HTR-8/SVneo (cell line): ENCODE data around the gene CDC20.
"Not testable (repeated sequence)": the region's sequence is repeated elsewhere in the genome, so short reads cannot be mapped to it uniquely, and the experiment has no call there.

Experiments used
- DNase-seq: peaks from one replicate; pipeline ENCODE4 v3.0.0; 2011; ENCODE audit warnings: low spot score, mixed read lengths; ENCODE audit not compliant: insufficient read length
- FAIRE-seq: peaks from 2 replicates; lab custom pipeline; 2011; peaks lifted over from hg19 to GRCh38; lab: Jason Lieb, UNC

CDC20 gene

DNA sequence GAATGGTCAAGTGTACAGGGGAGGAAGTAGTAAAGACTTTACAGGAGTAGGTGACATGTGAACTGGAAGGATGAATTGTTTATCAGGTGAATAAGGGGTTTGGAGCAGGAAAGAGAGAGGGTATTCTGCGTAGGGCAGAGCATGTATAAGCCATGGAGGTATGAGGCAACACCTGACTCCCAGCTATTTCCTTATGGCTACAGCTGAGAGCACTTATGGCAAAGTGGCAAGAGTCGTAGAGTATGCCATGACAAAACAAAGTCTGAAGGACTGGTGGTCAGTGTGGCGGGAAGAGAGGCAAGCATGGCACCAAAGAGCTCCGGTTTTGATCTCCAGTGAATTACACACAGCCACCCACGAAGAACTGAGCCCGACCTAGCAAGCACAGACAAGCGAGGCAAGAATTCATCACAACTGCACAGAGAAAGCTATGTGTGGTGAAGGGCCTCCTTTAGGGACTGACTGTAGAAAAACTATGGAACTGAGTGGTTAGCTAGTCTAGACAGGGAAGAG lies 18.0 kb downstream of the CDC20 start:
- no peak for DNase-seq
- FAIRE-seq = no peak

DNA sequence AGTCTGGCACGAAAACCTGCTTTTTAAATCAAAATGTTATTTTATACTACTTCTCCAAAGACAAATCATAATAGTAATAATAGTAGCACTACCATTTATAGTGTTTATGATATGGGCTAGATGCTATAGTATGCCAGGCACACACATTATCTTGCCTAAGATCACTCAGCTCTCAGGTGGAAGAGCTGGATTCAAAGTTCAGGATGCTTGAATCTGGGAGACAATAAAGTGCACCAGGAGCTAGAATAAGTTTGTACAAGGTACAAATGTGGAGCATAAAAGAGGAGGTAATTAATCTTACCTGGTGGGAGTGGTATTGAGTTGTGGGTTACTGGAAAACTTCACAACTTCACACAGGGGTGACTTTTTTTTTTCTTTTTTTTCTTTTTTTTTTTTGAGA lies 19.1 kb downstream of the CDC20 start:
- FAIRE-seq (no peak), DNase-seq (no peak)

DNA sequence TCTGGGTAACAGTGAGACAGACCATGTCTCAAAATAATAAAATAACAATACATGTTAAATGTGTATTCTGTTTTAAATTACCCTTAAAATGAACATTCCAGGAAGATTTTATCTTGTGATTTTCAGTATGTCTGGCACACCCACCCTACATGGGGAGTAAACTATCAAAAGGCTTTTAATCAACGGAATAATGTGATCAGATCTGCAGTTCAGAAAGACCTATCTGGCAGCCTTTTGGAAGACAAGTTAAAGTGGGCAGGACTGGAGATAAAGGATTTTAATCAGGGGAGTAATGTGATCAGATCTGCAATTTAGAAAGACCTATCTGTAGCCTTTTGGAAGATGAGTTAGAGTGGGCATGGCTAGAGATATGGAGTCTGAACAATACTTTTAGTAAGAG lies 20.7 kb downstream of the CDC20 start:
- FAIRE-seq (no peak), DNase-seq (no peak)

DNA sequence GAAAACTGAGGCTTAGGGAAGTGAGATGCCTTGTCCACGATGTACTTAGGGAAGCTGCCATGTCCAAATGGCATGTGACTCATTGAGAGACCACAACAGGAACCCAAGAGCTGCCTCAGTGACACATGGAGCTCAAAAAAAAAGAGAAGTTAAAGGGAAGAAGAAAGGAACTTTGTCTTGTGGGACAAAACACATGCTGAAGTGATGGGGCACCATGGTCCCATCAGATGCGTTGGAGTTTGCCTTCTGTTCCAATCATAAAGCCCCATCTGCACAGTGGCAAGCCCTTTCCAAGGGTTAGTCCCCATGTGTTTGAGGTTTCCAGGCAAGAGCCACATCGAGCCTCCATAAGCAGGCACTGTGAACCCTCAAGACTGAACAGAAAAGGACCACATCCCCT lies 22.8 kb downstream of the CDC20 start:
- DNase-seq (no peak), FAIRE-seq (no peak)

DNA sequence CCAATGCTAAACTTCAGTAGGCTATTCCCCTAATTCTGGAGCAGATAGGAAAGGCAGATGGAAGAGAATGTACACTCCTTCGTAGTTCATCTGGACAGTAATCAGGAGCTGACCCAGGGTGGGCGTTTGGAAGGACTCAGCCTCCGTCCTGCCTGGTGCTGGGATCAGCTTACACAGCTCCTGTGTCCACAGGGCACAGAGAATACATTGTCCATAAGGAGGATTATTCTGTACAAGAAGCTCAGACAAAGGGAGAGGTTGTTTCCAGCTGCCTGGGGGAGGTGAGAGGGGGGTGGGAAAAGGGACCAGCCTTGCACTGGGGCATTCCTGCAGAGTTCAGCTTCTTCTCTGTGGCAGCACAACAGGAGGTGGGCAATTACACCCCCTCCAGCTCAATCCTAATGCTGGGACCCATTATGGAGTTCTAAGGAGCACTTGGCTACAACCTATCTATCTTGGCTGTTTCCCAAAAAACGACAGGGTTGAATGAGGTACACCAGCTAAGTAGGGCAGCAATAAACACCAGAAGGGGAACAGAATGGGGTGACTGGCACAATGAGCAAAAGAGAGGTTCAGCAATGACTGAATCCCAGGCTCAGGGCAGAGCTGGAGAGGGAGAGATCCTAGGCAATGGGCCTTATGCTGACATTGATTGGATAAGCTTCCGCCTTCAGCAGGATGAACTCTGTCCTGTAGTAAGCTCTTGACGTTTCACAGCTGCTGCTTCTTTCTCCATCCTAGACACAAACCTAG lies 23.4 kb downstream of the CDC20 start:
- DNase-seq (no peak), FAIRE-seq (no peak)

DNA sequence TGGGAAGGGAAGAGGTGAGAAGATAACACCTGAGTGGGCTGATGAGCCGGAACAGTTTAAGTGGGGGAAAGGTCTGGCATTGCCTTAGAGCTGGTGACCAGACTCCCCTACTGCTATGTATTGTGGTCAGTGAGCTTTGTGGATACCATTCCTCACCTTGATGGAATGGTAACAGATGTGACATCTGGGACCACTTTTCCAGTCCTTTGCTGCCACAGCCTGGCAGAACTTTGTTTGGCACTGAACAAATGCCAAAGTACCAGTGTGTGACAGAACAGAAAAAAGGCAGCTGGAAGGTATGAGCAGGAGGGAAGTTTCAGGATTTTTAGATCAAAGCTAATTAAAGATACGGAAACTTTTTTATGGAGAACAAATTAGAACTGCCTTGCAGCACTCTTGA lies 24.7 kb downstream of the CDC20 start:
- DNase-seq (no peak), FAIRE-seq (no peak)

DNA sequence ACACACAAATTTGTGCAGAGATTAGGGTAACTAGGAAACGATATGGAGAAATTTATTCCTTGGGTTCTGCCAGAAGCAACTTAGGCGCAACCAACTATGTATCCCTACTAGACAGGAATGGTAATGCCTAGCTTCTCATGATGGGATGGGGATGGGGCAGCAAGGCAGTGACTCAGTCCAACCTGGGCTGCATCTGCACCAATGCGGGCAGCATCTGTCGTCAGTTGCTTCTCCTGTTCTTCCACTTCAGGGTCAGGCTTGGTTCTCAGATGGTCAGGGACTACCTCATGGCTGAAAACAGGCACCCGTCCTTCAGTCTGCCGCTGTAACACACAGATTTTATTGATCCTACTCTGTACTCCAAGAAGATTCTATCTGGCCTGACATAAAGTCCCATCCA lies 27.9 kb downstream of the CDC20 start:
- FAIRE-seq = no peak
- no peak for DNase-seq

DNA sequence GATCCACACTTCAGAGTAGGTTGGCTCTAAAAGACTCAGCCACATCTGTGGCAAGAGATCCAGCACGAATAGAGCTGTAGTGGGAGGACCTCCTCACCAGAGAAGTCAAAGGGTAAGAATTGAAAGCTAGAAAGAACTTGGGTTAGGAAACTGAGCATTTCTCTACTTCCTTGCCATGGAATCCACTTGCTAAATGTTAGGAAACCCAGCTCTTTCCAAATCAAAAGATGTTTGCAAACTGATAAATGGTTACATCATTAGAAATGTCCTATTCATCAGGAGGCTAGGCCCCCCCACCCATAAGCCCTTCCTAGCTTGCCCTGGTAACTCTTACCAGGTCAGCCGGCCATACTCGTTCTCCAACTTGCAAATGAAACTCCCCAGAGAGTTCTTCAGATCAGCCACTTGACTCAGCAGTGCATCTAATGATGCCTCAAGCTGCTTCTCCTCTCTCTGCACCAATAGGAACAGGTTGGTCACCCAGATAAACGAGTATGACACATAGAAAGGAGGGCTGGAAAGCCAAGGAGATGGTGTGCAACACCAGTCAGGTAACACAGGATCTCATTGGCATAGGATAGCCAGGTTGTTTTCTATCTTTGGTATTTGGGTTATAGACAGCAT lies 29.3 kb downstream of the CDC20 start:
- no peak for FAIRE-seq

DNA sequence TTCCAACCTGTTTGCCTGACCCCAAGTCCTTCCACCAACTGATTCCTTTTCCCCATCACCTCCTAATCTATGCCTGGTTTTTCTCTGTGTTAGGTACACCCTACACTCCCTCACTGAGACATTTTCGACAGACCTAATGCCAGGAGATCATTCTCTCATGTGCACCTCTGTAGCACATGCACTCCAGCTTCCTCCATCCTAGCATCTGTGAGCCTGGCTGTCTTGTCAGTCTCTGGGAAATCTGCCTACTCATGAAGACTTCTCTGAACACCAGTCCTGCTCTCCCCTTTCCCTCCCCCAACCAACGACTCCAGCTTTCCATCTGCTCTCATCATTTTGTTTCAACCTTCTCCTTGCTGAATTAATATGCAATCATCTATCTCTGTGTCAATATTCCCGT lies 29.8 kb downstream of the CDC20 start:
- no peak for FAIRE-seq
- DNase-seq = no peak

More for the DNA sequence above, 29.3 kb downstream of the CDC20 start:
- DNase-seq = no peak

DNA sequence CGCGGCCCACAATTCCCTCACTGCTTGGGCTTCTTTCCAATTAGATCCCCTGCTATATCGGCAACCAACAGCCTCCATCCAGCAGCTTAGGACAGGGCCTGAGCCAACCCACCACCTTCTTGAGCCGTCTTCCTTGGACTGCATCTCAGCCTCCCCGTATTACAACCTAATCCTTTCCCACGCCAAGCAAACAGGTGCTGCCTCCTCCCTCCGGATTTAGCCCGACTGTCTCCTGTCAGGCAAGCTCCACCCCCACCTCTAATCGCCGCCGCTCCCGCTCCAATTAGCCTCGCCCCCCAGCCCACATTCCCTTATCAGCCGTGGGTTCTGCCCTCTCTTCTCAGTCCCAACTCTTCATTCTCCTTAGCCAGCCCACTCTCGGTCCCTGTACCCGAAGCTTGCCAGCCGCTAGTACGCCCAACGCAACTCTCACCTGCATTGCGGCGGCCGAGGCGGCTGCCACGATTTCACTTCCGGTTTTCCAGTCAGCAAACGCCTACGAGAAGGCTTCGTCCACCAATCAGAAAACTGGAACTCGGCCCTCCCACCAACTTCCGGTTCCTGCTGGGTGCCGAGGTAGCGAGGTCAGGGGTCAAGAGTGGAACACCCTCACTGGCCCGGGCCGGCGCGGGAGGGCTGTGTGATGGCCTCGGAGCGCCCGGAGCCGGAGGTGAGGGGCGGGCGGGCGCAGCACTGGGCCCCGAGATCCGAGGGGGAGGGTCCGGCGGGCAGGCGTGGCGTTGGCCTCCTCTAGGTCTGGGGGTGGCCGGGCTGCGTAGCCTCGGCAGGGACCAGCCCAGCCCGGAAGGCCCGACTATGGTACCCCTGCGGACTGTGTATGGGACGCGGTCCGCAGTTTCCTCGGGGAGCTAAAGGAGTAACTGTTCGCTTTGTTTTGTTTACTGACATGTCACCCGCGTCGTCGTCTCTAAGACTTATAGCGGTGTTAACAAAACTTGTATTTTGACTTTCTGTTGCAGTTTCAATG lies 30.8 kb downstream of the CDC20 start, which contains the start of the genes MED8 and SZT2:
Gene MED8, minus strand, starts transcription at position 475 of the 988 bp plus-strand sequence. Its CDS starts 36 bp downstream, at position 439.
Gene SZT2, plus strand, starts transcription at position 574 of the 988 bp plus-strand sequence. Its CDS starts 70 bp downstream, at position 644.
- peak; percentile 28 for FAIRE-seq

DNA sequence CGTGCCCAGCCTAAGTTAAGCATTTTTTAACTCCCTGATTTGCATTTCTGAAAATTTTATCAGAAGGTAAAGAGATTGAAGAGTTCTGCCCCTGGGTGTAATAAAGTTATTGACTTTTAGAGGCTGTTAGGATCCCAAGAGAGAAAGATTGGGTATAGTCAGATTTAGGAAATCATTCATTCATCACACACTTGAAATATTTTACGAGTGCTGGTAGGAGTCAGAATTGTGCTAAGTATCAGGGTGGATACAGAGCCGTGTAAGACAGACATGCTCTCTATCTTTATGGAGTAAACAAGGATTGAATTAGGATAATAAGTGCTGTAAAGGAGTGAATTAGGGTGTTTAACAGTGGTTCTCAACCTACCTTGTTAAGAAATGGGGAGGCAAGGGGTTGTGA lies 33.9 kb downstream of the CDC20 start:
- FAIRE-seq (no peak), DNase-seq (no peak)

More for the DNA sequence above, 30.8 kb downstream of the CDC20 start, which contains the start of the genes MED8 and SZT2:
- peak; percentile 91 for DNase-seq

DNA sequence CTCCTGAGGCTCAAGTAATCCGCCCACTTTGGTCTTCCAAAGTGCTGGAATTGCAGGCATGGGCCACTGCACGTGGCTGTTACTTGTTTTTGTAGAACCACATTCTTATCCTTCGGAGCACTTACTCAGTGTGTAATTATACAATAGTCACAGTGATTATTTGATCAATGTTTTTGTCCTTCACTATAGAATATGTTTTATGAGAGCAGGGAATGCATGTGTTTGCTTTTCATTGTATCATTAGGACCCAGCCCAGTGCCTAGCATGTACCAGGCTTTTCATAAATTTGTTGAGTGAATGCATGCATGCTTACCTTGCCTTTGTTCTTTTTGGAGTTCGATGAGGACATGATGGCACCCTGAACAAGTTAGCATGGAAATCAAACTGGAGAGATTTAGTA lies 36.7 kb downstream of the CDC20 start:
- FAIRE-seq = no peak
- DNase-seq = no peak

DNA sequence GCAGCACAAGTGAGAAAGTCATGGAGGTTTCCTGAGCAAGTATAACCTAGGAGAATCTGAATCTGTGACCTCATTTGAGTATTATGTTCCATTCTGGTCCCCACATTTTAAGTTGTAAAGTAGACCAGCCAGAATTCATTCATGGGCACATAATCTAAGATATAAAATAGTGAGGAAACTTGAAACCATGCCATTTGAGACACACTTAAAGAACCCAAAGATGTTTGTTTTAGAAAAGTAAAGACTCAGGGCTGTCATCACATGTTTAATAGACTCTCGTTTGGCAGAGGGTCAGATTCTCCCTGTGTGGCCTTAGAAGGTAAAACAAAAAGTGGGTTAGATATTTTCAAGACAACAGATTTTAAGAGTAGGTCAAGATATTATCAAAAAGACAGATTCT lies 37.3 kb downstream of the CDC20 start:
- DNase-seq = no peak

DNA sequence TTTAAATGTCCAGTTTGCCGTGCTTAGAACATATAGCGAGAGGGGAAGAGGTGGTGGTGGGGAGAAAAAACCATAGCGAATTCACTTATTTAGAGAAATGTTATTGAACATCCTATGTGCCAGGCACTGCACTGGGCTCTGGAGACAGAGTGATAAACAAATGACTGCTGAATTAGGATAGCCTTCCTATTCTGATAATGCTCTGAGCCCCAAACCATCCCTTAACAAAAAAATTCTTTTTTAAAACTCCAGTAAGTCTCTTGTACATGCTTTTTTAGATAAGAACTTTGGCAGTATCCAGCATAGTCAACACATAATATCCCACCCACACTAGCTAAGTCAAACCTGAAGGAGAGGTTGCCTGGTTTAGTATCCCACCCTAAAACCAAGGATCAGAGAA lies 39.4 kb downstream of the CDC20 start:
- DNase-seq (no peak), FAIRE-seq (no peak)

More for the DNA sequence above, 37.3 kb downstream of the CDC20 start:
- no peak for FAIRE-seq

DNA sequence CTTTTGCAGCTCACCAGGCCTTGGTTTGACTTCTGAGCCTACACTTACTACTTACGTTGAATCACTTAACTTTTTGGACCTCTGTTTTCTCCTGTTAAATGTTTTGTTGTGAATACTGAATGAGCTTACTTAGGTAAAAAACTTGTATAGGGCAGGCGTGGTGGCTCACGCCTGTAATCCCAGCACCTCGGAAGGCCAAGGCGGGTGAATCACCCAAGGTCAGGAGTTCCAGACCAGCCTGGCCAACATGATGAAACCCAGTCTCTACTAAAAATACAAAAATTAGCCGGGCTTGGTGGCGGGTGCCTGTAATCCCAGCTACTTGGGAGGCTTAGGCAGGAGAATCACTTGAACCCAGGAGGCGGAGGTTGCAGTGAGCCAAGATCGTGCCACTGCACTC lies 41.7 kb downstream of the CDC20 start:
- FAIRE-seq, DNase-seq: not testable (repeated sequence)

DNA sequence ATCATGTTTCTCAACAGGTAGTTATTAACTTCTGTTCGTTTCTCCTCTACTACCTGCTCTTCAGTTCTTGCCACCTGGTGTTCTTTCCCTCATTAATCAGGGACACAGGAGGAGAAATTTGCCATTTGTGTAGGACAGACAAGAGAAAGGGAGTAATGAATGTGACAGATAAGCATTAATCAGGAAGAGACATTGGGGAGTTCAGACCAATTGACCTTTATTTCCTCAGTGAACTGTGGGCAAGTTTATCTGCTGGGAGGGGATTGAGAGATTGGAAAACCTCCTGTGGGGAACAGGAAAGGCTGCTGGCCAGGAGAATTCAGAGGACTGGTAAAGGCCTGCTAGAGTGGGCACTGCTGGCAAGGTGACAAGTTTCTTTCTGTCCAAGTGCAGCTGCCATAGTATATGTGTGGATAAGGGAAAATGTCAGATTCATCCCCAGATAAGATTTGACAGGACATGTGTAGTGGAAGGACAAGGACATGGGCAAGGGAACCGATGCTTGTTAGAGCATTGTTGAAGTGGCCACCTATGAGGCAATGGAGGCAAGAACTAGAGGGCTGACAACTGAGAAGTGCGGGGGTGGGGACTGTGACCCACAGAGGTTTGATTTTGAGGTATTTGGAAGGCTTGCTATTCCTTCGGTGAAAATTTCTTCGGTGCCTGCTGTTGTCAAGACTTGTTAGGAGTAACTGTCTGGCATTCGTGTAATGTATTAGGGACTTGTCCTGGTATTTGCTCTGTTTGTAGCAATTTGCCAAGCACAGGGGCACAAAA lies 43.5 kb downstream of the CDC20 start:
- DNase-seq = no peak
- FAIRE-seq = no peak

DNA sequence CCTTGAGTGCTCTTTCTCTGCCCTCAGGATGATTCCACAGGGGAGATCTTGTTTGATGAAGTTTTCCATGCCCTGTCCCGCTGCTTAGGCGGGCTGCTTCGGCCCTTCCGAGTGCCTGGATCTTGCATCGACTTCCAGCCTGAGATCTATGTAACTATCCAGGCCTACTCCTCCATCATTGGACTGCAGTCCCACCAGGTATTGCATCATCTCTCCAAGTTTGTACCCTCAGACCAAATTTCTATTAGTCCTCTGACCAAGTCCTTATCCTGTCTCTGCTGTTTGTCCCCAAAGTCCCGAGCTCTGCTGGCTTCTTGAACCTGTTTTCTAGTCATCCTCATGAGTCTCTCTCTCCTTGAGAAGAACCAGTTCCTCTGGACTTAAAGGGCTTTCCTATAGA lies 45.6 kb downstream of the CDC20 start:
- FAIRE-seq (no peak), DNase-seq (no peak)

DNA sequence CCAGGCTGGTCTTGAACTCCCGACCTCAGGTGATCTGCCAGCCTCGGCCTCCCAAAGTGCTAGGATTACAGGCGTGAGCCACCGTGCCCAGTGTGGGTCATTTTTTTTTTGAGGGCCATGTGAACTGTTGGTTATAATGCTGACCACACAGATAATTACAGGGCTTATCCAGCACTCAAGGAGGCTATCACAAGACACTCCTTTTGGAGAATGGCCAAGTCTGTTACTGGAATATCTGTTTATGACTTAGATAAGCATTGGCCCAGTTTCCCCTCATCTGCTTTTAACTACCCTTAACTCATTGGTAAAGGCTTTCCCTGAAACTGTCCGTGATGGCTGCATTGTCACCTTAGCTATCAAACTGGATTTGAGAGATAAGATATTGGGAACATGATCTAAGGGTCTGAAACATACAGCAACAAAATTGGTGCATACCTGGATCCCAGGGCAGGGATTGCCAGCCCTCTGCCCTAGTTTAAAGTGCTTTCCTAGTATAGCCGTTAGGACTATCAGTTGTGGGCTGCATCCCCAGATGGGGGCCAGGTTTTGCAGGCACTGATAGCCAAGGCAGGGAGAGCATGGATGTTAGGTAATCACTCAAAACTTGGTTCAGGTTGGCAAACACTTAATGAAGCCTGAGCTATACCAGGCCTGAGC lies 46.6 kb downstream of the CDC20 start:
- no peak for DNase-seq

DNA sequence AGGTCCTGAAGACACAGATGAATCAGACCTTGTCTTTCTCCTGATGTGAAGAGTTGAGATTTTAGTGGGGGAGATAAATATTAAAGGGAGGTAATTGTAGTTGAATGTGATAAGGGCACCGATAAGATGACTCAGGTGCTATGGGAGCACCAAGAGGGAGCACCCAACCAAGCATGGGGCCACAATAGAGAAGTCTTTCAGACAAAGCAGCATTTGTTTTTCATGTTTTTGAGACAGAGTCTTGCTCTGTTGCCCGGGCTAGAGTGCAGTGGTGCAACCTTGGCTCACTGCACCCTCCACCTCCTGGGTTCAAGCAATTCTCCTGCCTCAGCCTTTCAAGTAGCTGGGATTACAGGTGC lies 47.1 kb downstream of the CDC20 start:
- DNase-seq (no peak), FAIRE-seq (no peak)

More for the DNA sequence above, 46.6 kb downstream of the CDC20 start:
- FAIRE-seq = no peak
